HepG2 (cell line): ENCODE measurements around the gene C9.

Experiments
- EHMT2 ChIP-seq: fragments of 200-600 bp; sonication (generic); IDR thresholded peaks from 2 replicates; pipeline ENCODE4 v1.7.0; 2017; ENCODE audit warnings: antibody characterized with exemption, low read depth, low read length, borderline replicate concordance
- ELF4 ChIP-seq: sonication (generic); formaldehyde crosslinking; IDR thresholded peaks from 2 replicates; pipeline ENCODE4 v1.5.0; 2020; ENCODE audit warnings: missing genetic modification reagents, mild to moderate bottlenecking, moderate library complexity, borderline replicate concordance
- EP300 ChIP-seq, 3 experiments: sonication (generic) in 1 of 3; formaldehyde crosslinking in 1 of 3; IDR thresholded peaks; 2 replicates each; pipeline versions ENCODE4 v1.5.1 to v1.6.1; 2011 to 2020; ENCODE audit warnings: low read depth in 2 of 3, low read length in 2 of 3, borderline replicate concordance in 1 of 3, improper control_type of control experiment in 1 of 3, mild to moderate bottlenecking in 1 of 3, missing genetic modification reagents in 1 of 3, moderate library complexity in 1 of 3
- MXI1 ChIP-seq: IDR thresholded peaks from 3 replicates; pipeline ENCODE4 v1.6.1; 2012; ENCODE audit warnings: low read depth, low read length, inconsistent platforms, borderline replicate concordance
- RFX5 ChIP-seq: IDR thresholded peaks from 2 replicates; pipeline ENCODE4 v1.6.1; 2011; ENCODE audit warnings: low read depth, low read length, improper control_type of control experiment
- ZBTB8A ChIP-seq: sonication (generic); formaldehyde crosslinking; IDR thresholded peaks from 2 replicates; pipeline ENCODE4 v1.4.0; 2020; ENCODE audit warnings: mild to moderate bottlenecking, low read depth, missing genetic modification reagents, borderline replicate concordance
- ZNF121 ChIP-seq: sonication (generic); formaldehyde crosslinking; IDR thresholded peaks from 2 replicates; pipeline ENCODE4 v1.5.0; 2020; ENCODE audit warnings: mild to moderate bottlenecking, missing genetic modification reagents
- ZNF263 ChIP-seq: sonication (generic); formaldehyde crosslinking; IDR thresholded peaks from 2 replicates; pipeline ENCODE4 v1.4.0; 2020; ENCODE audit warnings: missing genetic modification reagents
- TF ChIP-seq, protein P1 (sequence below): IDR thresholded peaks from 2 replicates; pipeline ENCODE4 v1.6.1; 2018; ENCODE audit warnings: missing genetic modification reagents
- TF ChIP-seq, protein P2 (sequence below): sonication (generic); formaldehyde crosslinking; IDR thresholded peaks from 2 replicates; pipeline ENCODE4 v1.4.0; 2020; ENCODE audit warnings: mild to moderate bottlenecking, missing genetic modification reagents
- TF ChIP-seq, protein P3 (sequence below): sonication (generic); formaldehyde crosslinking; IDR thresholded peaks from 2 replicates; pipeline ENCODE4 v1.8.1; 2023; ENCODE audit warnings: missing genetic modification reagents, inconsistent platforms, borderline replicate concordance
- TF ChIP-seq, protein P4 (sequence below): sonication (generic); formaldehyde crosslinking; IDR thresholded peaks from 2 replicates; pipeline ENCODE4 v1.4.0; 2020; ENCODE audit warnings: missing genetic modification reagents
- TF ChIP-seq, protein P5 (sequence below): sonication (generic); formaldehyde crosslinking; IDR thresholded peaks from 2 replicates; pipeline ENCODE4 v1.5.1; 2020; ENCODE audit warnings: mild to moderate bottlenecking, missing genetic modification reagents

DNA sequence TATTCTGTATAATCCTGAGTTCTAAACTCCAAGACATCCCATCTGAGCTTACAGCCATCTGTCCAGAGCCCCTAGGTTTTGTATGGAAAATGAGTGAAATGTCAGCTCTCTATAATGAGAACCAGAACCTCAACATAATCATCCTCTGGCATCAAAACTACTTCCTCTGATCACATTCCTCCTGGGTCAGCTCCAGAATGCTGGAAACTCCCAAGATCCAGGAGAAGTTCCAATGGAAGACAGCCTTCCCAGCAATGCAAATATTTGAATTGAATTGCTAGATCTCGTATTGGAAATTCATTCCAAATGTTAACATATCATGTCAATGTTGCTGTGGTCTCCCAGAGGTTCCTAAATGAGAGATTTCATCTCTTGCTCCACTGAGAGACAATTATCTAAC, 23.8 kb downstream of the C9 start:
- TF ChIP-seq ZBTB8A (CRISPR knock-in tag) (no peak), EHMT2 (no peak), ELF4 (CRISPR knock-in tag) (no peak), EP300 (IDR thresholded peaks at IDR 0.05; ENCODE audit: low read depth in 2 of 2, low read length in 2 of 2) (no peak), EP300 (CRISPR knock-in tag; IDR thresholded peaks at IDR 0.05; ENCODE audit: borderline replicate concordance) (no peak), RFX5 (no peak), MXI1 (no peak), ZNF121 (CRISPR knock-in tag) (no peak), ZNF263 (CRISPR knock-in tag) (no peak)
- TF ChIP-seq, protein P1, sequence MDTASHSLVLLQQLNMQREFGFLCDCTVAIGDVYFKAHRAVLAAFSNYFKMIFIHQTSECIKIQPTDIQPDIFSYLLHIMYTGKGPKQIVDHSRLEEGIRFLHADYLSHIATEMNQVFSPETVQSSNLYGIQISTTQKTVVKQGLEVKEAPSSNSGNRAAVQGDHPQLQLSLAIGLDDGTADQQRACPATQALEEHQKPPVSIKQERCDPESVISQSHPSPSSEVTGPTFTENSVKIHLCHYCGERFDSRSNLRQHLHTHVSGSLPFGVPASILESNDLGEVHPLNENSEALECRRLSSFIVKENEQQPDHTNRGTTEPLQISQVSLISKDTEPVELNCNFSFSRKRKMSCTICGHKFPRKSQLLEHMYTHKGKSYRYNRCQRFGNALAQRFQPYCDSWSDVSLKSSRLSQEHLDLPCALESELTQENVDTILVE (CRISPR knock-in tag) = no peak
- TF ChIP-seq, protein P2, sequence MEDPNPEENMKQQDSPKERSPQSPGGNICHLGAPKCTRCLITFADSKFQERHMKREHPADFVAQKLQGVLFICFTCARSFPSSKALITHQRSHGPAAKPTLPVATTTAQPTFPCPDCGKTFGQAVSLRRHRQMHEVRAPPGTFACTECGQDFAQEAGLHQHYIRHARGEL (CRISPR knock-in tag) = no peak
- TF ChIP-seq, protein P3, sequence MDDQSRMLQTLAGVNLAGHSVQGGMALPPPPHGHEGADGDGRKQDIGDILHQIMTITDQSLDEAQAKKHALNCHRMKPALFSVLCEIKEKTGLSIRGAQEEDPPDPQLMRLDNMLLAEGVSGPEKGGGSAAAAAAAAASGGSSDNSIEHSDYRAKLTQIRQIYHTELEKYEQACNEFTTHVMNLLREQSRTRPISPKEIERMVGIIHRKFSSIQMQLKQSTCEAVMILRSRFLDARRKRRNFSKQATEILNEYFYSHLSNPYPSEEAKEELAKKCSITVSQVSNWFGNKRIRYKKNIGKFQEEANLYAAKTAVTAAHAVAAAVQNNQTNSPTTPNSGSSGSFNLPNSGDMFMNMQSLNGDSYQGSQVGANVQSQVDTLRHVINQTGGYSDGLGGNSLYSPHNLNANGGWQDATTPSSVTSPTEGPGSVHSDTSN (CRISPR knock-in tag) = no peak
- TF ChIP-seq, protein P4, sequence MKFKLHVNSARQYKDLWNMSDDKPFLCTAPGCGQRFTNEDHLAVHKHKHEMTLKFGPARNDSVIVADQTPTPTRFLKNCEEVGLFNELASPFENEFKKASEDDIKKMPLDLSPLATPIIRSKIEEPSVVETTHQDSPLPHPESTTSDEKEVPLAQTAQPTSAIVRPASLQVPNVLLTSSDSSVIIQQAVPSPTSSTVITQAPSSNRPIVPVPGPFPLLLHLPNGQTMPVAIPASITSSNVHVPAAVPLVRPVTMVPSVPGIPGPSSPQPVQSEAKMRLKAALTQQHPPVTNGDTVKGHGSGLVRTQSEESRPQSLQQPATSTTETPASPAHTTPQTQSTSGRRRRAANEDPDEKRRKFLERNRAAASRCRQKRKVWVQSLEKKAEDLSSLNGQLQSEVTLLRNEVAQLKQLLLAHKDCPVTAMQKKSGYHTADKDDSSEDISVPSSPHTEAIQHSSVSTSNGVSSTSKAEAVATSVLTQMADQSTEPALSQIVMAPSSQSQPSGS (CRISPR knock-in tag) = no peak
- TF ChIP-seq, protein P5, sequence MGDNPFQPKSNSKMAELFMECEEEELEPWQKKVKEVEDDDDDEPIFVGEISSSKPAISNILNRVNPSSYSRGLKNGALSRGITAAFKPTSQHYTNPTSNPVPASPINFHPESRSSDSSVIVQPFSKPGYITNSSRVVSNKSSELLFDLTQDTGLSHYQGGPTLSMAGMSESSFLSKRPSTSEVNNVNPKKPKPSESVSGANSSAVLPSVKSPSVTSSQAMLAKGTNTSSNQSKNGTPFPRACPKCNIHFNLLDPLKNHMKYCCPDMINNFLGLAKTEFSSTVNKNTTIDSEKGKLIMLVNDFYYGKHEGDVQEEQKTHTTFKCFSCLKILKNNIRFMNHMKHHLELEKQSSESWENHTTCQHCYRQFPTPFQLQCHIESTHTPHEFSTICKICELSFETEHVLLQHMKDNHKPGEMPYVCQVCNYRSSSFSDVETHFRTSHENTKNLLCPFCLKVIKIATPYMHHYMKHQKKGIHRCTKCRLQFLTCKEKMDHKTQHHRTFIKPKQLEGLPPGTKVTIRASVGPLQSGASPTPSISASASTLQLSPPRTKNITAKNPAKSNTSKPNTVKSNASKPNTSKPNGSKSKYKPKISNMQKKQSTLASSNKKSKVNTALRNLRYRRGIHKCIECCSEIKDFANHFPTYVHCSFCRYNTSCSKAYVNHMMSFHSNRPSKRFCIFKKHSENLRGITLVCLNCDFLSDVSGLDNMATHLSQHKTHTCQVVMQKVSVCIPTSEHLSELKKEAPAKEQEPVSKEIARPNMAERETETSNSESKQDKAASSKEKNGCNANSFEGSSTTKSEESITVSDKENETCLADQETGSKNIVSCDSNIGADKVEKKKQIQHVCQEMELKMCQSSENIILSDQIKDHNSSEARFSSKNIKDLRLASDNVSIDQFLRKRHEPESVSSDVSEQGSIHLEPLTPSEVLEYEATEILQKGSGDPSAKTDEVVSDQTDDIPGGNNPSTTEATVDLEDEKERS = no peak
